Measurements from ENCODE around the gene MAP9. TPM values are rescaled to one million over a fixed set of nuclear protein-coding genes. Genes with fewer than 3 reads are reported as not detected.
A peak's percentile ranks its signal among the peaks of the same experiment; 100 is the strongest.
"Not testable (repeated sequence)": the region's sequence is repeated elsewhere in the genome, so short reads cannot be mapped to it uniquely, and the experiment has no call there.

The MAP9 gene
- 2.6 and 2.7 TPM in 2 replicates for total RNA-seq (2014; rRNA removed; shearing (Covaris generic))

DNA sequence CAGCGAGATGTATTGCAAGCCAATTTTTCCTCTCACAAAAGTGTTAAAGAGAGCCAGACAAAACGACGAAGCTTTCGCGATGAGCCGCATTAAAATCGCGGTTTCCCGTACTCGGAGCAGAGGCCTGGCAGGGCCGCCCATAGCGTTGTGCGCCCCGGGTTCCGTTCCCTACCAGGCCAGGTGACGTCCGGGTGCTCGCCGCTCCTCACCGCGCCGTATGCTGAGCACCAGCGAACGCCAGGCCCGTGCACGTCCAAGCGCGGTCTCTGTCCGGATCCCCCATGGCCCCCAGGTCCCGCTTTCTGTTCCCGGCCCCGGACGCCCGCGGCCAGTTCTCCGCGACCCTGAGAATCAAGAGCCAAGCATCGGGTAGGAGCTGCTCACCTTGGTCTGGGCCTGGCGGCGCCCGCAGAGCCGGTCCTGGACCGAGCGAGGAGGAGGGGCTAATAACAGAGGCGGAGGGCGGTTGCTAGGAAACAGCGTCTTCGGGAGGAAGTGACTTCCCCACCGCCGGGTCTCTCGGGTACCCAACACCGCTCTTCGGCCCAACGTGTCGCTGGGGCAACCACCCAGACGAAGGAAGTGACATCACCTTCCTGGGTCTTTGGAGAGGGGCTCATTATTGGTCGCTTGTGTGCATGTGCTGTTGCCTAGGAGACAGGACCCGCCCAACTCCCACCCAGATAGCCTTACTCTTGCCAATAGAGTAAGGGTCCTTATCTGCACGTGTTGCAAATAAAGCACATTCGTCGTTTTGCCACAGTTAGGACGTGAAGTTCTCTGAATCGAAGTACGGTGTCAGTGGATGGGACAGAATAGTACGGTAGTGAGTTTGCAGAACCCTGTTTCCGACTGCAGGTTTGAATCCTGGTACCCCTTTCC lies at the start of gene MAP9:
Gene MAP9, minus strand, starts transcription at position 579 of the 882 bp plus-strand sequence. CDS start 1,115 bp downstream, outside the sequence.
- DNase-seq, result peak; percentile 86
- peaks cover 4% of the 10 kb centered on the region; the same call in 1 of the 2 replicates for H3K27me3 ChIP-seq (ENCODE audit: control insufficient read depth, insufficient read depth, low read length)
- H3K36me3 ChIP-seq (replicated peaks; ENCODE audit: control insufficient read depth, insufficient read depth, low read length), result 0 out of 2 replicates have a peak, but pooled peaks cover 2% of the 10 kb centered on the region
- H3K4me3 ChIP-seq (ENCODE audit: insufficient read depth, low read depth, low read length), result peak within 1 kb of the TSS; percentile 72

DNA sequence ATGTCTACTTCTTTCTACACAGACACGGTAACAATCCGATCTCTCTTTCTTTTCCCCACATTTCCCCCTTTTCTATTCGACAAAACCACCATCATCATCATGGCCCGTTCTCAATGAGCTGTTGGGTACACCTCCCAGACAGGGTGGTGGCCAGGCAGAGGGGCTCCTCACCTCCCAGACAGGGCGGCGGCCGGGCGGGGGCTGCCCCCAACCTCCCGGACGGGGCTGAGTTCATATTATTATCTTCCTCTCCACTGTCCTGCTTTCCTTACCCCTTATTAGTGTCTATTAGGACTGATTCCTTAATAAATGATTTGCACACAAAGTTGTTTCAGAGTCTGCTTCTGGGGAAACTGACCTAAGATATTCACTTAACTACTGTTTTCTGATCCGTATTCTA lies 48.0 kb upstream of the MAP9 start:
- H3K27me3 ChIP-seq (ENCODE audit: control insufficient read depth, insufficient read depth, low read length), result peaks cover 85% of the 10 kb centered on the region
- not testable (repeated sequence) for H3K4me3 ChIP-seq (ENCODE audit: insufficient read depth, low read depth, low read length); DNase-seq; H3K36me3 ChIP-seq (replicated peaks; ENCODE audit: control insufficient read depth, insufficient read depth, low read length)

DNA sequence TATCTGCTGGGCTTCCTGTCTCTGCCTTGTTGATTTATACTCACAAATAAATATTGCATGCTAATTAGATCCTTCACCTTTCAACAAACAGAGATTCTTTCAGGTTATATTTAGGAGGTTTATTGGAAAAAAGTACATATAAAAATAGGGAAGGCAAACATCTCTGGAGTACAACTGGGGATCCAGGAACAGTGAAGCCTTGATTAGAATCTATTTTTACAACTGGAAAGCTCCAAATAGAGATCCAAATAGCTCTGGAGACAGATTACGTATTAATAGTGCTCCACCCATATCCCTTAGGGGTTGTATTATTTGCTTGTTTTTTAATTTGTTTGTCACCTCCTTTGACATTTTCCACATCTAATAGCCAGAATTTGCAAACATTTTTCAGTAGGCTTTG lies 46.9 kb upstream of the MAP9 start:
- Histone ChIP-seq H3K27me3 (ENCODE audit: control insufficient read depth, insufficient read depth, low read length) (peaks cover 83% of the 10 kb centered on the region), H3K4me3 (ENCODE audit: insufficient read depth, low read depth, low read length) (no peak overlapping the region), H3K36me3 (replicated peaks; ENCODE audit: control insufficient read depth, insufficient read depth, low read length) (no peaks in the 10 kb centered on the region)
- no peak for DNase-seq

DNA sequence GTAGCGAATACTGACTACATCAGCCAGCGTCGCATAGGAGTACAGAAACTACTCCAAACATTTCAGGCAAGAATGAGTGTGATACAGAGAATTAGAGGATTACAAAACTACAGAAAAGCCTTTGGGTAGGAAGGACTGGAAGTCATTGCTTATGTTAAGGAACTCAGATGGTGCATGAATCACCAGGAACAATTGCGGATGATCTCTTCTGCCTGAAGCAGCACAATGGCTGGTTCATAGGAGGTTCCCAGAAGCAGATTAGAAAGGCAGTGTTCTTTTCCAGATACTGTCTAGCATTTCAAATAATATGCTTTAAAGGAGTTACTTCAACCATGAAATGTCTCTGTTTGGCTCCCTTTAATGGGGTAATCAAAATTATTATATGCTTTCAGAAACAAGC lies 42.5 kb upstream of the MAP9 start:
- Histone ChIP-seq H3K36me3 (replicated peaks; ENCODE audit: control insufficient read depth, insufficient read depth, low read length) (no peaks in the 10 kb centered on the region), H3K4me3 (ENCODE audit: insufficient read depth, low read depth, low read length) (no peak overlapping the region), H3K27me3 (ENCODE audit: control insufficient read depth, insufficient read depth, low read length) (peaks cover 84% of the 10 kb centered on the region)
- no peak for DNase-seq

DNA sequence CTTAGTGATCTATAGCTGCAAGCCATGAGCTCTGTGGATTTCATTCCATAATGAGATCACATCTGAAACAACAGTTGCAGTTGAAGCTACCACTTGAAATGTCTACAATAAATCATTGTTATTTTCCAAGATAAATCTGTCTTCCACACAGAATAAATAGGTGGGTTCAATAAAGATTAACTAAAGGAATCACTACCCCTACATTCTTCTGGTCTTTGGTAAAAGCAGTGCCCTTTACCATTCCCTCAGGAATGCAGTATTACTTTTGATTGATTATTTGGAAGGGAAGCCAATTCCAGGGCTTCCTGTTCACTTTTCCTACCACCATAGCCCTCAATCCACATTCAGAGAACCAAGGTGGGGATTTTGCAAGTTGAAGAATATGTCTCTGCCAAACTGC lies 38.9 kb upstream of the MAP9 start:
- Histone ChIP-seq H3K27me3 (ENCODE audit: control insufficient read depth, insufficient read depth, low read length) (peaks cover 74% of the 10 kb centered on the region), H3K36me3 (replicated peaks; ENCODE audit: control insufficient read depth, insufficient read depth, low read length) (no peaks in the 10 kb centered on the region), H3K4me3 (ENCODE audit: insufficient read depth, low read depth, low read length) (no peak overlapping the region)
- no peak for DNase-seq

DNA sequence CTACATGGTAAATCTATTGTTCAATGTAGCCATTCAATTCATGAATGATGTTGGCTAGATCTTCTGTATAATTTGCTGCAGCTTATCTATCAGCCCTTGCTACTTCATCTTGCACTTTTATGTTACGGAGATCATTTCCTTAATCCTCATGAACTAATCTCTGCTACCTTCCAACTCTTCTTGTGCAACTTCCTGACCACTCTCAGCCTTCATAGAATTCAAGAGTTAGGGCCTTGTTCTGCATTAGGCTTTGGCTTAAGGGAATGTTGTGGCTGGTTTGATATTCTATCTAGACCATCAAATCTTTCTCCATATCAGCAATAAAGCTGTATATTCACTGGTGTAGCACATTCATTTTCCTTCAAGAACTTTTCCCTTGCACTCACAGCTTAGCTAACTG lies 36.7 kb upstream of the MAP9 start:
- H3K4me3 ChIP-seq (ENCODE audit: insufficient read depth, low read depth, low read length), result no peak overlapping the region
- H3K27me3 ChIP-seq (ENCODE audit: control insufficient read depth, insufficient read depth, low read length), result peaks cover 61% of the 10 kb centered on the region; the same call in 1 of the 2 replicates
- DNase-seq, result no peak
- no peaks in the 10 kb centered on the region for H3K36me3 ChIP-seq (replicated peaks; ENCODE audit: control insufficient read depth, insufficient read depth, low read length)

DNA sequence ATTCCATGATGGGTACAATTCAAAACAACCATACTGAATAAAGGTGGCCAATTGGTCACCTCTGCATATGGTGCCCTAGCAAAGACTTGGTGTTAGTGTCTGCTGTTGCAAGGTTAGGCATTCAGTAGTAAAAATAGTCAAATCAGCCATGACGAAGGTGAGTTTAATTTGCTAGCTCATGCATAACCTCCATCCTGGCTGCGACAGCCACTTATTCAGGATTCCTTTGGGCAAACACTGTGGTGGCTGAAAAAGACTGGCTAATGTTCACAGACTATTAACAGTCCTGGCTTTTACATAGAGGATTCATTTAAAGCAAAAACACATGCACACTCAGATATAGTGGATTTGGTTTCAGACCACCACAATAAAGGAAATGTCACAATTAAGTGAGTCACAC lies 34.8 kb upstream of the MAP9 start:
- H3K36me3 ChIP-seq (replicated peaks; ENCODE audit: control insufficient read depth, insufficient read depth, low read length), result no peaks in the 10 kb centered on the region
- peaks cover 49% of the 10 kb centered on the region; the same call in 1 of the 2 replicates for H3K27me3 ChIP-seq (ENCODE audit: control insufficient read depth, insufficient read depth, low read length)
- DNase-seq, result no peak
- no peak overlapping the region for H3K4me3 ChIP-seq (ENCODE audit: insufficient read depth, low read depth, low read length)

DNA sequence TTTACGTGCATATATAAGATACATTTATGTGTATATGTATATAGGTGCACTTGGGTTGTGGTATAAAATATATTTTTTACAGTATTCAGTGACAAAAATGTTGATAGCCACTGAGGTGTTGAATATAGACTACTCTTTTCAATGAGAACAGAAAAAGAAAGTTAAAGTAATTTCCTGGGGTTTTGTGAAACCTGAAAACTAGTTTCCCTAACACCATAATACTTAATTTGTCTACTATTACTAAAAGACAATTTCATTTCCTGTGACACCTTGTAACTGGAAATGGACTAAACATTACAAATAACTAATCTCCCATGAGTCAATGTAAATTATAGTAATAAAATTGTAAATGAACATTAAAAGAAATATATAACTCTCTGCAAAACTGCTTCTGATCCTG lies 32.0 kb upstream of the MAP9 start:
- H3K36me3 ChIP-seq (replicated peaks; ENCODE audit: control insufficient read depth, insufficient read depth, low read length), result no peaks in the 10 kb centered on the region
- H3K4me3 ChIP-seq (ENCODE audit: insufficient read depth, low read depth, low read length), result no peak overlapping the region
- no peak for DNase-seq
- H3K27me3 ChIP-seq (ENCODE audit: control insufficient read depth, insufficient read depth, low read length), result peaks cover 28% of the 10 kb centered on the region; the same call in 1 of the 2 replicates

DNA sequence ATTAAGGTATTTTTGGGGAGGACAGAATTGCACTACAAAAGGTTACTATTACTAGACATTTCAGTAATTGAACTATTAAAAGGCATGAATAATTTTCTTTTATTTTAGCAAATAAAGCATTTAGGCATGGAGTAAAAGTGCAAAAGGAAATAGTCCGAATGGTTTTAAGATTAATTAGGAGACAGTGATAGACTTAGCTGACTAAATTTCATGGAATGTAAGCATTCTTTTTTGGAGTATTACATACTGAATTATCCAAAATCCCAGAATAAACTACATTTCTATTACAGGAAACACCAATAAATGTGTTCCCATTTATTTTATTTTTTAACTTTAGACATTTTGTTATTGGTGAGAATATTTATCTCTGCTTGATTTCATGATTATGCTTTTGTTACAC lies 30.7 kb upstream of the MAP9 start:
- peaks cover 25% of the 10 kb centered on the region for H3K27me3 ChIP-seq (ENCODE audit: control insufficient read depth, insufficient read depth, low read length)

DNA sequence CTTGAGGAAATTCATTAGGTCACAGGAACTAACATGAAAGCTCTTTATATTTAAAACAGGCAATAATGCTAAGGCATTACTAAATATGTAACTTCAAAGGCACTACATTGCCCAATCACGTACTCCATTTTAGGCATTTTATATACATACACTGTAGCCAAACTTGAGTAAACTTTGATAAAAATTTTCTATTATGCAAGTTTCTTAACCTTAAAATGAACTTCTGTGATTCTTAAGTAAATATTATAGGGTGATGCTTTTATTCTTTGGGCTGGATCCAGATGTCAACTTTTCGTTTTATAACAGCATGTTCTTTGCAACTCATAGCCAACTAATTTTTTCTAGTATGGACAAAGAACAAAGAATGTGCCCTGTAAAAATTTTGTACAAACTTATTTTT lies 28.3 kb upstream of the MAP9 start:
- Histone ChIP-seq H3K36me3 (replicated peaks; ENCODE audit: control insufficient read depth, insufficient read depth, low read length) (no peaks in the 10 kb centered on the region), H3K27me3 (ENCODE audit: control insufficient read depth, insufficient read depth, low read length) (peaks cover 17% of the 10 kb centered on the region), H3K4me3 (ENCODE audit: insufficient read depth, low read depth, low read length) (no peak overlapping the region)
- DNase-seq, result no peak

More for the DNA sequence above, 30.7 kb upstream of the MAP9 start:
- Histone ChIP-seq H3K36me3 (replicated peaks; ENCODE audit: control insufficient read depth, insufficient read depth, low read length) (no peaks in the 10 kb centered on the region), H3K4me3 (ENCODE audit: insufficient read depth, low read depth, low read length) (no peak overlapping the region)
- DNase-seq, result no peak

DNA sequence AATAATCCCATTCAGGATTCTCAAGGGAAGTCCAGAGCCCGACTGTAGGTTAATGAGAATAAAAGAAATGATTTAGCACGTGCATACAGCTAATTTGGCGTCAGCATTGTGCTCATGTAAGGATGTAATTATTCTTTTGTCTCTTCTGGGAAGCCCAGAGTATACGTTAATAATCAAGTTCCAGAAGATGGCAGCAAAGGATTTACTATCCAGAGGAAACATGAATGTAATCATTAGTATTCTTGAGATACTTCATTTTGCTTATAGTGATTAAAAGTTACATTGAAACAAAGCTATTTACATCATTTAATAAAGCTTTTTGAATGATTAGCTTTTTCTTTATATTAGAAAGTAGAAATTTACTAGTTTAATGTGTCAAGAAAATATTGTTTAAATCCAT lies 27.1 kb upstream of the MAP9 start:
- peaks cover 14% of the 10 kb centered on the region for H3K27me3 ChIP-seq (ENCODE audit: control insufficient read depth, insufficient read depth, low read length)
- H3K36me3 ChIP-seq (replicated peaks; ENCODE audit: control insufficient read depth, insufficient read depth, low read length), result no peaks in the 10 kb centered on the region
- no peak overlapping the region for H3K4me3 ChIP-seq (ENCODE audit: insufficient read depth, low read depth, low read length)
- peak; percentile 35 for DNase-seq

DNA sequence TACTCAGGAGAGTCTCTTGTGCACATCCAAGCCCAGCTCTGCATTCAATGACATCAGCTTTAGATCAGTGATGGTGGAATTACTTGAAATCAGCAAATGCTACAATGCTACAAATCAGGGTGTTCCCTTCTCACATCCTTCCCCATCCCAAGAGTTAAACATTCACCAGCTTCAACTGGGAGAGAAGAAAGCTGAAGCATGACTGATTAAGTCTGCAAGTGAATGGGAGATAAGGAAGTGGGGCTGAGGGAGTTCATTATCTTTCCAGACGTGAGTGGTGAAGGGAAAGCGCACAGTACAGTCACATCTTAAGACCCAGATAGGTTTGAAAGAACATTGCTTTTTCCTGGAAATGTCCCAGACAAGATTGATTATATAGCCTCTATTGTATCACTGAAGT lies 26.2 kb upstream of the MAP9 start:
- DNase-seq, result no peak
- H3K4me3 ChIP-seq (ENCODE audit: insufficient read depth, low read depth, low read length), result no peak overlapping the region
- H3K36me3 ChIP-seq (replicated peaks; ENCODE audit: control insufficient read depth, insufficient read depth, low read length), result no peaks in the 10 kb centered on the region
- H3K27me3 ChIP-seq (ENCODE audit: control insufficient read depth, insufficient read depth, low read length), result peaks cover 12% of the 10 kb centered on the region

DNA sequence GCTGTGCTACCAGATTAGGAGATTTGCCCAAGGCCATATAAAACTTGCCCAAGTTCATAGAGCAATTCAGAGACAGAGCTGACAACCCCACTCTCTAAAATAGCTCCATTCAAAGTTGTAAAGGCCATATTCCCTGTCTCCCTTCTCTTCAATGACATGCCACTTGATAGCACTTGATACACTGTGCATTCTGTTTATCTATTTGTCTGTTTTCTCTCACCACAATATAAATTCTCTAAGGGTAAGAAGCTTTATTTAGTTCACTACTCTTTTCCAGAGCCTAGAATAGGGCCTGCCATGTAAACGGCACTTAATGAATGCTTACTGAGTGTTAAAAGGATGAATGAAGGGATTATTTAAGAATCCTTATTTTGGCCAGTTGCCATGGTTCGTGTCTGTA lies 24.1 kb upstream of the MAP9 start:
- Histone ChIP-seq H3K4me3 (ENCODE audit: insufficient read depth, low read depth, low read length) (no peak overlapping the region), H3K27me3 (ENCODE audit: control insufficient read depth, insufficient read depth, low read length) (peaks cover 12% of the 10 kb centered on the region), H3K36me3 (replicated peaks; ENCODE audit: control insufficient read depth, insufficient read depth, low read length) (no peaks in the 10 kb centered on the region)
- DNase-seq, result no peak

DNA sequence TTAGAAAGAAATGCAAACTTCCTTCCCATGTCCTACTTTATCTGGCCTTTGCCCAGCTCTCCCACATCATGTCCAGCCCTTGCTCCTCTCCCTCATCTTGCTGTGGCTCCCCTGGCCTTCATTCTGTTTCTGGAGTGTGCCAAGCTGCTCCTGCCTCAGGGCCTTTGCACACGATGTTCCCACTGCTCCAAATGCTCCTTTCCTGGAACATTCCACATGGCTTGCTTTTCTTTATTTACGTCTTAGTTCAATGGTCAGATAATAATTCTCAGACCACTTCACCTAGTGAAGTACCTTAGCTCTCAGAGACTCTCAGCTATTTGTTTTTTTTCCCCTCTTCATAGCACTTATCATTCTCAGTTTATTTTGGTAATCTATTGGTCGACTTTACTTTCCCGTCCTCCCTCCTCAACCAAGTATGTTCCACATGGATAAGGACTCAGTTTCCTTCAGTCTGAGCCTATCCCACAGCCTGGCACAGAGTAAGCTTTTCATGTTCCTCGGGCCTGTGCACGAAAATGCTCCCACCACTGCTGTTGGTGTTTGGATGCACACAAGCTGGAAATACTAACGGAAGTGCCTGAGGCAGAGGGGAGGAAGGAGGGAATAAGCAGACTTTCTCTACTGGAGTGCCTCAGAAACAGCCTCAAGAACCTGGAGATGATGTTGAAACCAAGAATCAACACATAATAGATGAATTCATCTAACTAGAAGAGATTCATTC lies 23.4 kb upstream of the MAP9 start:
- Histone ChIP-seq H3K36me3 (replicated peaks; ENCODE audit: control insufficient read depth, insufficient read depth, low read length) (no peaks in the 10 kb centered on the region), H3K4me3 (ENCODE audit: insufficient read depth, low read depth, low read length) (no peak overlapping the region), H3K27me3 (ENCODE audit: control insufficient read depth, insufficient read depth, low read length) (peaks cover 12% of the 10 kb centered on the region)
- DNase-seq, result no peak
